MV-4-11 (cell line): Measurements from ENCODE around the gene SEMA6C.
"Not testable (repeated sequence)": the region's sequence is repeated elsewhere in the genome, so short reads cannot be mapped to it uniquely, and the experiment has no call there.

Experiments
- DNase-seq: peaks from one replicate; lab custom pipeline; 2025; lab: John Stamatoyannopoulos, UW

Gene SEMA6C

DNA sequence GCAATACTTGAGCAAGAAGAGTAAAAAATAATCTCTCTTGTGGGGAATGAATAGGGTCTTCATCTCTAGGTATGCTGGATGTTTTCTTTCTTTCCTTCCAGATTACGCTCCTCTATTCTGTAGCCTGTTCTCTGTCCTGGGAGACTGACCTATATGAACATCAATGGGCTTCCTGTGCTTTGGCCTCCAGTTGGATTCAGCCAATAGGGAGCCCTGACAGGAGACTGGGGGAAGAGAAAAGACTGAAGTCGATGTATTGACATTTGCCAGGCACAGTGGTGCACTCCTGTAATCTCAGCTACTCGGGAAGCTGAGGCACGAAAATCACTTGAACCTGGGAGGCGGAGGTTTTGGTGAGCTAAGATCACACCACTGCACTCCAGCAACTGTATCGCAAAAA lies 17.6 kb downstream of the SEMA6C start:
- DNase-seq, result no peak

- DNase-seq, result no peak
Measured at GRCh38 chr1:151124763-151125403, 21.5 kb downstream of the SEMA6C start.

- peak; percentile 6 for DNase-seq
Measured at GRCh38 chr1:151113877-151114276, 32.6 kb downstream of the SEMA6C start.

DNA sequence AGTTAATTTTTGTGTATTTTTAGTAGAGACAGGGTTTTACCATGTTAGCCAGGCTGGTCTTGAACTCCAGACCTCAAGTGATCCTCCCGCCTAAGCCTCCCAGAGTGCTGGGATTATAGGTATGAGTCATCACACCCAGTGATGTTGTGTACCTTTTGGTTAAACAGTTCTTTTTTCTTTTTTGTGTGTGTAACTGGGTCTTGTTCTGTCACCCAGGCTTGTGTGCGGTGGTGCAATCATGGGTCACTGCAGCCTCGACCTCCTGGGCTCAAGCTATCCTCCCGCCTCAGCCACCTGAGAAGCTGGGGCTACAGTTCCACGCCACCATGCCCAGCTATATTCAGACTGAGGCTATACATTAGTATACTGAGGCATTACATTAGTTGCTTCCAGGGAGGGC lies 38.1 kb downstream of the SEMA6C start:
- peak; percentile 64 for DNase-seq

GRCh38 chr1:151106894-151107293 lies 39.5 kb downstream of the SEMA6C start:
- DNase-seq, result no peak

- no peak for DNase-seq
Measured at GRCh38 chr1:151104630-151105029, 41.8 kb downstream of the SEMA6C start.

DNA sequence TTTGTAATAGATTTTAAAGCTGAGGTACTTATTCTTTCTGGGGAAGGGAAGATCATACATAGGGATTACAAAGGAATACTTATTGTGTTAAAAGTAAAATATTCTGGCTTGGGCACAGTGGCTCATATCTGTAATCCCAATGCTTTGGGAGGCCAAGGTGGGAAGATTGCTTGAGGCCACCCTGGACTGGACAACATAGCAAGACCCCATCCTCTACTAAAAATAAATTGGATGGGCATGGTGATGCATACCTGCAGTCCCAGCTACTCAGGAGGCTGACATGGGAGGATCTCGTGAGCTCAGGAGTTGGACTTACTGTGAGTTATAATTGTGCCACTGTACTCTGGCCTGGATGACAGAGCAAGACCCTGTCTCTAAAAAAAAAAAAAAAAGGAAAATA lies 48.3 kb downstream of the SEMA6C start:
- DNase-seq, result no peak

- not testable (repeated sequence) for DNase-seq
Measured at GRCh38 chr1:151097426-151097825, 49.0 kb downstream of the SEMA6C start.

GRCh38 chr1:151085953-151086559 lies 60.4 kb downstream of the SEMA6C start:
- no peak for DNase-seq
